Measurements from ENCODE around the gene PDCD6IP. TPM values are rescaled to one million over a fixed set of nuclear protein-coding genes. Genes with fewer than 3 reads are reported as not detected.
"Not testable (repeated sequence)": the region's sequence is repeated elsewhere in the genome, so short reads cannot be mapped to it uniquely, and the experiment has no call there.

The PDCD6IP gene, protein sequence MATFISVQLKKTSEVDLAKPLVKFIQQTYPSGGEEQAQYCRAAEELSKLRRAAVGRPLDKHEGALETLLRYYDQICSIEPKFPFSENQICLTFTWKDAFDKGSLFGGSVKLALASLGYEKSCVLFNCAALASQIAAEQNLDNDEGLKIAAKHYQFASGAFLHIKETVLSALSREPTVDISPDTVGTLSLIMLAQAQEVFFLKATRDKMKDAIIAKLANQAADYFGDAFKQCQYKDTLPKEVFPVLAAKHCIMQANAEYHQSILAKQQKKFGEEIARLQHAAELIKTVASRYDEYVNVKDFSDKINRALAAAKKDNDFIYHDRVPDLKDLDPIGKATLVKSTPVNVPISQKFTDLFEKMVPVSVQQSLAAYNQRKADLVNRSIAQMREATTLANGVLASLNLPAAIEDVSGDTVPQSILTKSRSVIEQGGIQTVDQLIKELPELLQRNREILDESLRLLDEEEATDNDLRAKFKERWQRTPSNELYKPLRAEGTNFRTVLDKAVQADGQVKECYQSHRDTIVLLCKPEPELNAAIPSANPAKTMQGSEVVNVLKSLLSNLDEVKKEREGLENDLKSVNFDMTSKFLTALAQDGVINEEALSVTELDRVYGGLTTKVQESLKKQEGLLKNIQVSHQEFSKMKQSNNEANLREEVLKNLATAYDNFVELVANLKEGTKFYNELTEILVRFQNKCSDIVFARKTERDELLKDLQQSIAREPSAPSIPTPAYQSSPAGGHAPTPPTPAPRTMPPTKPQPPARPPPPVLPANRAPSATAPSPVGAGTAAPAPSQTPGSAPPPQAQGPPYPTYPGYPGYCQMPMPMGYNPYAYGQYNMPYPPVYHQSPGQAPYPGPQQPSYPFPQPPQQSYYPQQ
- total RNA-seq (100 to 1,000 TPM; 116 to 152 (median 127) TPM), polyA plus RNA-seq (10 to 100 TPM; 30.6 to 98.4 (median 47.9) TPM)
- long read RNA-seq, donor 1, full-length matches to known transcripts, result 15 of 30 reads
- long read RNA-seq, donor 1, partial matches to known transcripts, result 10 of 30 reads
- long read RNA-seq, donor 1, other reads (novel, unspliced or antisense), result 5 of 30 reads
- long read RNA-seq, donor 2, full-length matches to known transcripts, result 38 of 65 reads
- long read RNA-seq, donor 2, partial matches to known transcripts, result 15 of 65 reads
- long read RNA-seq, donor 2, other reads (novel, unspliced or antisense), result 12 of 65 reads

DNA sequence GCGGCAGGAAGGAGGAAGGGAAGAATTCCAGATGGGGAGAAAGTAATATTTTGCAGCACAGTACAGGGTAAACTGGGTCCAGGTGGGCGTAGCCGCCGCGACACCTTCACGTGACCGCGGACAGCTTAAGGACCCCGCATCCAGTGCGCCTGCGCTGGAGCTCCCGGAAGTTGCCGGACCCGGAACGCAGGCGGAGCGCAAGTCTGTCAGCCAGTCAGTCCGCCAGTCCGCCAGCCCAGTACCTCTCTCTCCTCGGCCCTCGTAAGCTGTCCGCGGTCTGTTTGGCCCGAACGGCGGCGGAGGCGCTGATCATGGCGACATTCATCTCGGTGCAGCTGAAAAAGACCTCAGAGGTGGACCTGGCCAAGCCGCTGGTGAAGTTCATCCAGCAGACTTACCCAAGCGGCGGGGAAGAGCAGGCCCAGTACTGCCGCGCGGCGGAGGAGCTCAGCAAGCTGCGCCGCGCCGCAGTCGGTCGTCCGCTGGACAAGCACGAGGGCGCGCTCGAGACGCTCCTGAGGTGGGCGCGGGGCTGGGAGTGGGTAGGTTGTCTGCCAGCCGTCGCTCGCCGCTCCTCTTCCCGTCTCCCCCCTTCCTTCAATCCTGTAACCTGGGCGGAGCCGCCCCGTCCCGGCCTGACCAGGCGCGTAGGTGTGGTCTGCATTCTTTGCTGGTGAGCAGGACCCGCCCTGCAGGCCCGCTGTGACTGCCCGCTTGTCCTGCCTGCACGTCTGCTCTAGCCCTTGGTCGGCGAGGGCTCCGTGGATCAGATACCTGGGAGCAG lies at the start of gene PDCD6IP:
Gene PDCD6IP, plus strand, starts transcription at position 213 of the 784 bp plus-strand sequence. Its CDS starts 99 bp downstream, at position 312.
- peaks cover 40% of the 10 kb centered on the region for H3K4me1 ChIP-seq
- peak; percentile 96 to 97 (median 97) for ATAC-seq
- peak within 1 kb of the TSS; percentile 88 for H3K4me3 ChIP-seq
- peak within 1 kb of the TSS; percentile 99 for H3K27ac ChIP-seq
- 0 to 1% (median 0%) methylated on average over 57 to 69 of the region's 69 CpGs for WGBS, 3 donors
- H3K27me3 ChIP-seq (ENCODE audit: insufficient read depth in 3 of 3, low read length in 2 of 3), result no peaks in the 10 kb centered on the region
- no peak for TF ChIP-seq CTCF (IDR thresholded peaks at IDR 0.05)
- intact Hi-C loops (cut with DNase I), result no loop called here
- no peaks in the 10 kb centered on the region for H3K36me3 ChIP-seq (ENCODE audit: insufficient read depth in 1 of 2, low read depth in 1 of 2)
- DNase-seq, result peak; percentile 94 to 97
- H3K9me3 ChIP-seq, result no peaks in the 10 kb centered on the region

GRCh38 chr3:33749546-33750210 lies 48.8 kb upstream of the PDCD6IP start:
- H3K27me3 ChIP-seq (ENCODE audit: insufficient read depth in 3 of 3, low read length in 2 of 3), result no peaks in the 10 kb centered on the region
- no peak overlapping the region for H3K4me3 ChIP-seq
- TF ChIP-seq CTCF (IDR thresholded peaks at IDR 0.05), result no peak
- WGBS, 3 donors, result 45 to 50% (median 48%) methylated on average over 2 of the region's 2 CpGs
- intact Hi-C loops (cut with DNase I), result no loop called here
- H3K27ac ChIP-seq, result no peak overlapping the region
- no peaks in the 10 kb centered on the region for H3K4me1 ChIP-seq
- no peaks in the 10 kb centered on the region for H3K36me3 ChIP-seq (ENCODE audit: insufficient read depth in 1 of 2, low read depth in 1 of 2)
- no peak for ATAC-seq
- H3K9me3 ChIP-seq, result peaks cover 3% of the 10 kb centered on the region
- DNase-seq, result no peak

DNA sequence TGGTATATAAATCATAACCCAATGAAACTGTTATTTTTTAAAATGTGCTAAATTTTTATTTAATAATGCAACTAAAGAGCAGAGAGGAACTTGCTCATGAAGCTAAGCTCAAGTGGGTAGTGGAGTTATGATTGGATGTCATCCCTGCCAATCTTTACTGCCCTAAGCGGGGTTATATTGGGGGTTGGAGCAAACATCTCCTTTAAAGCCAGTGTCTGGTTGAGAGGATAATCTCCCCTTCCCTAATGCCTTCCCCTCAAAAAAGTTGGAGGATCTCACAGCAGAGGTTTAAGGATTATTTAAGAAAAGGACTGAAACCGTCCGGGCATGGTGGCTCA lies 48.2 kb upstream of the PDCD6IP start:
- no peaks in the 10 kb centered on the region for H3K4me1 ChIP-seq
- H3K9me3 ChIP-seq, result peaks cover 3% of the 10 kb centered on the region
- 80 to 94% (median 87%) methylated on average over 3 of the region's 3 CpGs for WGBS, 3 donors
- no peak overlapping the region for H3K4me3 ChIP-seq
- DNase-seq, result no peak
- no peak for ATAC-seq
- TF ChIP-seq CTCF (IDR thresholded peaks at IDR 0.05), result no peak
- no peak overlapping the region for H3K27ac ChIP-seq
- intact Hi-C loops (cut with DNase I), result no loop called here
- H3K27me3 ChIP-seq (ENCODE audit: insufficient read depth in 3 of 3, low read length in 2 of 3), result no peaks in the 10 kb centered on the region
- no peaks in the 10 kb centered on the region for H3K36me3 ChIP-seq (ENCODE audit: insufficient read depth in 1 of 2, low read depth in 1 of 2)

- H3K9me3 ChIP-seq, result peaks cover 3% of the 10 kb centered on the region
- no peaks in the 10 kb centered on the region for H3K27me3 ChIP-seq (ENCODE audit: insufficient read depth in 3 of 3, low read length in 2 of 3)
- no peaks in the 10 kb centered on the region for H3K36me3 ChIP-seq (ENCODE audit: insufficient read depth in 1 of 2, low read depth in 1 of 2)
- H3K27ac ChIP-seq, result no peak overlapping the region
- no peak for DNase-seq
- no peak for ATAC-seq
- TF ChIP-seq CTCF (IDR thresholded peaks at IDR 0.05), result no peak
- no peaks in the 10 kb centered on the region for H3K4me1 ChIP-seq
- no peak overlapping the region for H3K4me3 ChIP-seq
- intact Hi-C loops (cut with DNase I), result no loop called here
- WGBS, 3 donors, result 66 to 86% (median 85%) methylated on average over 2 of the region's 2 CpGs
Observed at GRCh38 chr3:33751336-33751735, 47.1 kb upstream of the PDCD6IP start.

DNA sequence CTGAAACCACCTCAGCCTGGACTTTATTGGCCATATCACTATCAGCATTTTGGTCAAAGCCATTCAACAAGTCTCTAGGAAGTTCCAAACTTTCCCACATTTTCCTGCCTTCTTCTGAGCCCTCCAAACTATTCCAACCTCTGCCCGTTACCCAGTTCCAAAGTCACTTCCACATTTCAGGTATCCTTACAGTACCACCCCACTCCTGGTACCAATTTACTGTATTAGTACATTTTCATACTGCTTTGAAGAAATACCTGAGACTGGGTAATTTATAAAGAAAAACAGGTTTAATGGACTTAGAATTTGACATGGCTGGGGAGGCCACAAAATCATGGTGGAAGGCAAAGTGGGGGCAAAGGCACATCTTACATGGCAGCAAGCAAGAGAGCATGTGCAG lies 44.0 kb upstream of the PDCD6IP start:
- H3K27me3 ChIP-seq (ENCODE audit: insufficient read depth in 3 of 3, low read length in 2 of 3); H3K27ac ChIP-seq; DNase-seq; H3K36me3 ChIP-seq (ENCODE audit: insufficient read depth in 1 of 2, low read depth in 1 of 2); ATAC-seq; H3K9me3 ChIP-seq; H3K4me1 ChIP-seq; H3K4me3 ChIP-seq; intact Hi-C loops (cut with DNase I): not testable (repeated sequence)
- 86 to 91% (median 88%) methylated on average over 1 of the region's 1 CpG for WGBS, 3 donors

Measured in psoas muscle (tissue), 8 donors.